Left colon (tissue), 2 donors: ENCODE results near the gene TMEM178A. TPM values are rescaled to one million over a fixed set of nuclear protein-coding genes. Genes with fewer than 3 reads are reported as not detected.
"Not testable (repeated sequence)": the region's sequence is repeated elsewhere in the genome, so short reads cannot be mapped to it uniquely, and the experiment has no call there.

Experiments
- ATAC-seq: fragments of 200-7000 bp; cut with Tn5 transposase; one replicate; pipeline ENCODE4 v1.9.1; 2020; ENCODE audit warnings: mild to moderate bottlenecking, moderate library complexity
- DNase-seq, 2 donors: peaks; one replicate each; pipeline ENCODE4 v3.0.0-alpha.2; 2020
- intact Hi-C, 2 donors: fragments of 100-400 bp; cut with DNase I in 1 of 2; cut with micrococcal nuclease in 1 of 2; formaldehyde crosslinking; loops; one replicate each; pipeline versions ENCODE4 v1.11.2 to v1.14.0; 2022; cut with DNase I, micrococcal nuclease
- total RNA-seq, 2 donors: library from RNA; stranded (reverse); fragmentation: NEBNext Ultra II Directional; extraction: Animal tissue kit (Norgen Biotek cat#: 25700); gene quantifications; one replicate each; pipeline ENCODE4 v1.2.1, GENCODE V29; 2021
- donor health status: DM: no; HTN: no; CAD: no.
- donor health status: DM: yes; HTN: yes; CAD: no.

TMEM178A gene
- total RNA-seq, 2 donors from 2014 or later, result 1.6 to 2.0 TPM

DNA sequence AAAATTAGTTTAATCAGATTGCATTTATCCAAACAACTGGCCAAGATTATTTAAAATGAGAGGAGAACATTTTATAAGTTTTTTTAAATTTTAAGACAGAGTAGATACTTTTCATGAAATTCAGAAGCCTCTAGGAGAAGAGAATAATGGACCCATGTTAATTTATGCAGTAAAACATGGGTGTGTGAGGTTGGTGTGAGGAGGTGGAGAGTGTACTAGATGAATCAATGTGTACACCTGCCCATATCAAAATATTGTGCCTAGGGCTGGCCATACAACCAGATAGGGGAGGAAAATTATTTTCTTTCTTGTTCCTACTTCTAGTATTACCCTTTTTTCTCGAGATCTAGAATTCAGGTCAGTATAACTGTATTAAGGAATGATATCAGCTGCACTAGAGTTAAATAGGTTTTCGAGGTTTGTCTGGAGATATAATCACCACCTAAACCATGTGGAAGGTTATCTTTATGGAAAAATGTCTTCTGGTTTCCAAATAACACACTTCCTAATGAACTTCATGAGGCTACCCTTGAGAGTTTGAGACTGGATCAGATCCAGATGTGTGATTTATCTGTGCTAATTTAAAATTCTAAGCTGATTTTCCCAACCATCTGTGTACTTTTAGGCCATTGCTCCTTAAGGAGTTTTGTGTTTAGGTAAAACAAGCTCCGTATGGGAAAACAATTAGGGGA lies 37.6 kb downstream of the TMEM178A start:
- no peak for DNase-seq
- intact Hi-C loops, result no loop called here
- no peak for ATAC-seq

DNA sequence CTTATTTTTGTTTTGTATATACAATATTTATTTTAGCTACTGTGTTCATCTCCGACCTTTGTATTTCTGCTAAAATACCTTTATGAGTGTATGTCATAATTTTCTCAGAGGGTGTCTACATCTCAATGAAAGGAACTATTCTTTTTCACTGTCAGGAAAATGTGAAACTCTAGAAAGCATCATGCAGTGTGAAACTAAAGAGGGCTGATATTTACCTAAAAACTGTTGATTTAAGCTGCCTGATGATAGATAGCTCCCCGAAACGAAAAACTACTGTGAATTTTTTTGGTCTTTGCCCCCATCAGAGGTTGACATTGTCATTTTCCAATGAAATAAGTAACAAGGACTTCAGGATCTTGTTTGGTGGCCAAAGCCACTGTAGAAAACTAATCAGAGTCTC lies 38.8 kb downstream of the TMEM178A start:
- ATAC-seq (no peak), DNase-seq (no peak)
- intact Hi-C loops, result no loop called here

DNA sequence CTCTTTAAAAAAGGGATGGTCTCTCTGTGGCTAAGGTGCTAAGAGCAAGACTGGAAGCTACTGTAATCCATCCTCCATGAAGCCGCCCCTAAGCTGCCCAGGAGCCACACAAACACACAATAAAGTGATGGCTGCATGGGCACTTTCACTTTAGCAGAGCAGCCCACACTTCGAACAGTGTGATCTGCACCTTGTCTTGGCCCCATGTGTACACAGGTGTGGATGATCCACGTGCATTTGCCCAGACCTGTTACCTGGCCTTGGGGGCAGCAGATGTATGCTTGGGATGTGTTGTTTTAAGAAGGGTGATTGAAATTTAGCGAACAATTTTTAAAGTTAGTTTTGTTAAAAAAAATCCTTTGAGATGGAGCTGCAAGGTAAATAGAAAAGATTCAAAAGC lies 39.9 kb downstream of the TMEM178A start:
- no peak for ATAC-seq
- intact Hi-C loops, result no loop called here
- no peak for DNase-seq

DNA sequence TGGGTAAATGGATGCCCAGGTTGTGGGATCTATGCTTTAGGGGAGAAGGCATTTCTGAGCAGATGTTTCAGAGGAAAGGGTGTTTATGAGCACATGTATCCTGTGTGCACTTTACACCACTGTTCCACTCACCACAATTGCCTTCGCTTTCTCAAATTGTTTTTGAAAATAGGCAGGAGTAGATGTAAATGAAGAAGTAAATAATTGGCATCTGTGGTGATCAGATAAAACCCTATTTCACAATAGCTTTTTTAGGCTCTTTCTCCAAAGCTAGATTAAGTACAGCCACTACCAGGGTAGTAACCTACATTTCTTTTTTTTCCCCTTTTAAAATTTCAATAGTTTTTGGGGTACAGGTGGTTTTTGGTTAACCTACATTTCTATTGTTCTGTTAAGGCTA lies 40.6 kb downstream of the TMEM178A start:
- intact Hi-C loops, result no loop called here
- DNase-seq (no peak), ATAC-seq (no peak)

DNA sequence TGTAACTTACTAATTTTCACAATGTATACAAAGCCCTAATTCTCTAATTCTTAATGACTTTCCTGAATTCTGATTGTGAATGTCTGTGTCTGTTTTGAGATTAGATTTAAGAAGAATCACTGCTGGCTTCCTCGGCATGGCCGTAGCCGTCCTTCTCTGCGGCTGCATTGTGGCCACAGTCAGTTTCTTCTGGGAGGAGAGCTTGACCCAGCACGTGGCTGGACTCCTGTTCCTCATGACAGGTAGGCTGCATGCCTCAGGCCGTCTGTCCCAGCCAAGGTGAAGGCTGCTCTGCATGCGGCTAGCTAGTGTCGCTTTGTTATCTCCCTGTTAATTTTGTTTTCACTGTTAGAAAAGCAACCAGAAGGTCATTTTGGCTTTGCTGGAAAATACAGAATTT lies 41.2 kb downstream of the TMEM178A start:
- ATAC-seq (no peak), DNase-seq (no peak)
- intact Hi-C loops, result no loop called here

GRCh38 chr2:39708003-39708402 lies 42.3 kb downstream of the TMEM178A start:
- DNase-seq, result no peak
- ATAC-seq, result no peak
- intact Hi-C loops, result no loop called here

- no peak for ATAC-seq
- intact Hi-C loops, result no loop called here
- no peak for DNase-seq
Observed at GRCh38 chr2:39710807-39711206, 45.1 kb downstream of the TMEM178A start.

- intact Hi-C loops, result no loop called here
- DNase-seq (no peak), ATAC-seq (no peak)
Observed at GRCh38 chr2:39712953-39713352, 47.2 kb downstream of the TMEM178A start.

GRCh38 chr2:39715095-39715494 lies 49.4 kb downstream of the TMEM178A start:
- DNase-seq, result no peak
- ATAC-seq, result no peak
- intact Hi-C loops, result no loop called here

DNA sequence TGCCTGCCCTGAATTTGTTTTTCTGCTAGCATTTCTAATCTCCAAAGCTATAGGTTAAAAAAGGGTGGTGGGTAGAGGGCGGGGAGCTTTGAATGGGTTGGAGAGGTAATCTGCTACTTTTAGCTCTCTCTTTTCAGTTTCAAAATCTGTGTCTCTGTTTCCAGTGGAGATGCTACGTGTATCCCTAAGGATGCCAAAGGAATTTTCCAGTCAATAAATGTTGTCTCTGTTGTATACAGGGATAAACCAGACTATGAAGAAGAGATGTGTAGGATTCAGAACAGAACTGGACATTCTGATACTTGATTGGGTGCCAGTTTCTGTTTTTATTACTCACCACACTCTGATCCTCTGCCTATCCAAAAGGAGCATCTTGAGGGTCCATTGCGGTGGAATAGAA lies 50.1 kb downstream of the TMEM178A start:
- intact Hi-C loops, result no loop called here
- ATAC-seq (no peak), DNase-seq (no peak)

- ATAC-seq, result no peak
- intact Hi-C loops, result no loop called here
Observed at GRCh38 chr2:39717067-39717466, 51.4 kb downstream of the TMEM178A start.

GRCh38 chr2:39718483-39718882 lies 52.8 kb downstream of the TMEM178A start:
- intact Hi-C loops, result no loop called here
- peak; percentile 41 for ATAC-seq

More at GRCh38 chr2:39717067-39717466, 51.4 kb downstream of the TMEM178A start:
- no peak for DNase-seq

DNA sequence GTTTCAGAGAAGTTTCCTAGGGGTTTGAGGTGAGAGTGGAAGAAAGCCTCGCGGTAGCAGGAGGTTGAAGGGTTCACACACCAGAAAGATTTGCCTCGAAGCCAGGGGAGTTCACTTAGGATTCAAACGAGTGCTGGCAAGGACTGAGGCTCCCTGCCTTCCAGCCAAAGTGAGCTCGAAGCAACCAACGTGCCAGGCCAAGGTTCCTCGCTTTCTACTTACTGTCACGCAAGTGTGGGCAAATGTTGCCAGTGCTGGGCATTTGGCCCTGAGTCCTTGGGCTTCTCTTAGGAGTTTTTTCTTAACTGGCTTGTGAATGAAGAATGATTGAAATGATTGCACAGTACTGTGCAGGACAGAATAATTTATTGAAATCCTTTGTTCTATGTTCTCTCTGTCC lies 53.6 kb downstream of the TMEM178A start:
- ATAC-seq (no peak), DNase-seq (no peak)
- intact Hi-C loops, result no loop called here

More at GRCh38 chr2:39718483-39718882, 52.8 kb downstream of the TMEM178A start:
- DNase-seq, result no peak

DNA sequence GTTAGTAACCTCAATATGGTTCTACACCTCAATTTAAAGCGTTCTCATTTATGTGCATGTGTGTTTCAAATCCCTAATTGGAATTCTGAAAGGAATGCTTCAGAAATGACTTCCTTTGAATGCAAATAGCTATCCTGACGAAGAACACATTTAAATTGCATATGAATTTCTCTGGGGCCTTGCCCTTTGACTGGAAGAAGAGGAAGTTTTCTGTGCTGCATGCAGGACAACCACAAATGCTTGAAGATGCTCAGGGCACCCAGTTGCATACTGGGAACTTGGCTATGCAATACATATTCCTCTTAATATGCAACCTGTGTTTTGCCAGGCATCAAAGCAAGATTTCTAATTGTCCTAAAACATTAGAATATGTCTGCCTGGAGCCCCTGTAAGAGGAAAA lies 55.3 kb downstream of the TMEM178A start:
- intact Hi-C loops, result no loop called here
- DNase-seq (no peak), ATAC-seq (no peak)

- no peak for ATAC-seq
- no peak for DNase-seq
- intact Hi-C loops, result no loop called here
Observed at GRCh38 chr2:39723497-39723896, 57.8 kb downstream of the TMEM178A start.

- intact Hi-C loops, result no loop called here
- ATAC-seq, result no peak
- no peak for DNase-seq
Observed at GRCh38 chr2:39723946-39724827, 58.5 kb downstream of the TMEM178A start.

DNA sequence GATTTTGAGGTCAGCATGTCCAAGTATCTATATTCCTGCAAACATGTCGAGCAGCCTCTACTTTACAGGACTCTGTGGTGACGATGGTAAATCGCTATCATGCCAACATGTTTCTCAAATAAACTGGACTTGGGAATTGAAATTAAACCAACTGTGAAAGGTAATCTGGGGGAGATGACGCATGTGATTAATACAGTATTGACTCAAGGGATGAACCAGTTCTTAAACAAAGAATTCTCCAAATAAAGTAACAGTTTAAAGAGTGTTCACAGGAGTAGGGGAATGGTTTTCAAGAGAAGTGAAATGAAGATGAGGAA lies 59.1 kb downstream of the TMEM178A start:
- DNase-seq (no peak), ATAC-seq (no peak)
- intact Hi-C loops, result no loop called here

DNA sequence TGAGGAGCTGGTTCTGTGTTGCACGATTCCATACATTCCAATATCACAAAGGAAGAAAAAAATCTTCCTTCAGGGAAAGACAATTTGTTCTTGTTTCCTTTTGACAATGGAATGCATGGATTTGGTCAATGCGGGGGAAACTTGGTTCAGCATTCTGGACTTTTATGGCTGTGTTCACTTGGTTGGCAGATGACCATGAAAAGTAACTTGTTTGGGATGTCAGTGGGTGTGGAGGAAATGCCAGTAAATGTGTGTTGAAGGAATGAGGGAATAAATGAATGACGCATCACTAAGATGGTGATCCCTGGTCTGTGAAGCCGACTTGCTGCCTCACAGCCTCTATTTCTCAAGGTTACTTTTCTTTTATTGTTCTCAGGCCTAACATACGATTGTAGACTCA lies 59.7 kb downstream of the TMEM178A start:
- no peak for ATAC-seq
- DNase-seq, result no peak
- intact Hi-C loops, result no loop called here

DNA sequence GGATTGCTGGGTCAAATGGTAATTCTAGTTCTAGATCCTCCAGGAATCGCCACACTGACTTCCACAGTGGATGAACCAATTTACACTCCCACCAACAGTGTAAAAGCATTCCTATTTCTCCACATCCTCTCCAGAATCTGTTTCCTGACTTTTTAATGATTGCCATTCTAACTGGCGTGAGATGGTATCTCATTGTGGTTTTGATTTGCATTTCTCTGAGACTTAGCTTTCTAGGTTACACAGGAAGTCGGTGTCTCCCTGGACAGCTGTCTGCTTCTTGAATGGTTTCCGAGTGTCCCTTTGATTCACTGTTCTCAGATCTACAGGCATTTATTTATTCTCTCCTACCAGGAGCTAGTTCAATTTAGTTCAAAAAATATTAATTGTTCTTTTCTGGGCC lies 62.4 kb downstream of the TMEM178A start:
- intact Hi-C loops, ATAC-seq, DNase-seq: not testable (repeated sequence)

- peak; percentile 63 for ATAC-seq
- DNase-seq, result peak in 1 of 2 donors; percentile 38
Observed at GRCh38 chr2:39728941-39729351, 63.2 kb downstream of the TMEM178A start.

More at GRCh38 chr2:39728941-39729351, 63.2 kb downstream of the TMEM178A start:
- intact Hi-C loops, result no loop called here
